Kidney capillary endothelial cell (primary cell): ENCODE results near the gene YAP1.
"Not testable (repeated sequence)": the region's sequence is repeated elsewhere in the genome, so short reads cannot be mapped to it uniquely, and the experiment has no call there.

Experiments
- DNase-seq: peaks from one replicate; pipeline ENCODE4 v3.0.0-alpha.2; 2018; ENCODE audit warnings: low spot score

The YAP1 gene

GRCh38 chr11:102200325-102200724, 90.1 kb downstream of the YAP1 start:
- not testable (repeated sequence) for DNase-seq

GRCh38 chr11:102201776-102202175, 91.5 kb downstream of the YAP1 start:
- no peak for DNase-seq

- DNase-seq = no peak
These were observed 92.7 kb downstream of the YAP1 start for GRCh38 chr11:102202972-102203371.

GRCh38 chr11:102204174-102204573, 93.9 kb downstream of the YAP1 start:
- no peak for DNase-seq

GRCh38 chr11:102205805-102206204, 95.6 kb downstream of the YAP1 start:
- no peak for DNase-seq

GRCh38 chr11:102208835-102209234, 98.6 kb downstream of the YAP1 start:
- no peak for DNase-seq

GRCh38 chr11:102214623-102215022, 104.4 kb downstream of the YAP1 start:
- no peak for DNase-seq

GRCh38 chr11:102216433-102217075, 106.3 kb downstream of the YAP1 start:
- DNase-seq = no peak

- DNase-seq = no peak
These were observed 110.7 kb downstream of the YAP1 start for GRCh38 chr11:102220728-102221467.

- DNase-seq = no peak
These were observed 113.6 kb downstream of the YAP1 start for GRCh38 chr11:102223859-102224258.

- DNase-seq = peak; percentile 13
These were observed 115.7 kb downstream of the YAP1 start for GRCh38 chr11:102225689-102226568.

GRCh38 chr11:102226702-102227490, 116.6 kb downstream of the YAP1 start:
- no peak for DNase-seq

GRCh38 chr11:102229510-102230123, 119.4 kb downstream of the YAP1 start:
- no peak for DNase-seq

GRCh38 chr11:102230186-102230585, 119.9 kb downstream of the YAP1 start:
- no peak for DNase-seq

- no peak for DNase-seq
These were observed 120.7 kb downstream of the YAP1 start for GRCh38 chr11:102230911-102231310.

GRCh38 chr11:102234779-102235439, 124.7 kb downstream of the YAP1 start:
- no peak for DNase-seq

- no peak for DNase-seq
These were observed 127.0 kb downstream of the YAP1 start for GRCh38 chr11:102237096-102237735.

- no peak for DNase-seq
These were observed 128.2 kb downstream of the YAP1 start for GRCh38 chr11:102238391-102238821.

- DNase-seq = no peak
These were observed 129.2 kb downstream of the YAP1 start for GRCh38 chr11:102239448-102239847.

- DNase-seq = no peak
These were observed 129.7 kb downstream of the YAP1 start for GRCh38 chr11:102239911-102240310.
